Testis (tissue), 5 donors: Measurements from ENCODE around the gene C10orf53. TPM values are rescaled to one million over a fixed set of nuclear protein-coding genes. Genes with fewer than 3 reads are reported as not detected.

Experiments
- DNase-seq: peaks from one replicate; pipeline ENCODE4 v3.0.0-alpha.2; 2019
- H3K27ac ChIP-seq, 2 donors: fragments of 200-600 bp; sonication (generic); one replicate each; pipeline ENCODE4 v1.5.1; 2019
- H3K27me3 ChIP-seq: fragments of 200-600 bp; sonication (generic); one replicate; pipeline ENCODE4 v1.5.1; 2019
- H3K36me3 ChIP-seq: fragments of 200-600 bp; sonication (generic); one replicate; pipeline ENCODE4 v1.5.1; 2017; ENCODE audit warnings: low read depth; ENCODE audit errors: missing control alignments
- H3K4me1 ChIP-seq: fragments of 200-600 bp; sonication (generic); one replicate; pipeline ENCODE4 v1.5.1; 2019
- H3K4me3 ChIP-seq, 2 donors: fragments of 200-600 bp; sonication (generic); one replicate each; pipeline ENCODE4 v1.5.1; 2017 to 2019
- H3K9me3 ChIP-seq: fragments of 200-600 bp; sonication (generic); one replicate; pipeline ENCODE4 v1.5.1; 2017
- CTCF ChIP-seq, 3 experiments: fragments of 450-650 bp in 2 of 3; fragments of 200-600 bp in 1 of 3; sonication (generic) in 1 of 3; IDR thresholded peaks; one replicate each; pipeline ENCODE4 v1.5.1; 2016 to 2019; ENCODE audit warnings: antibody characterized with exemption in 3 of 3, mild to moderate bottlenecking in 2 of 3, moderate library complexity in 1 of 3
- POLR2A ChIP-seq: fragments of 450-650 bp; IDR thresholded peaks from one replicate; pipeline ENCODE4 v1.6.1; 2017; ENCODE audit warnings: antibody characterized with exemption, mild to moderate bottlenecking, moderate library complexity
- WGBS, 2 donors: methylation state at CpG; one replicate each; pipeline ENCODE4 v1.1.5; 2018; 5-methylcytosine and 5-hydroxymethylcytosine counted together
- intact Hi-C: fragments of 100-400 bp; cut with DNase I; formaldehyde crosslinking; loops from one replicate; pipeline ENCODE4 v1.15.1; 2023; ENCODE audit warnings: low total_unique reads
- long read RNA-seq, 2 donors: transcript quantifications; one replicate each; lab custom pipeline, GENCODE V29; 2026
- polyA plus RNA-seq: library from polyadenylated mRNA; stranded (reverse); fragments of 350-450 nt; fragmentation: Illumina TruSeq; extraction: RNeasy Lipid Tissue Mini Kit (QIAGEN cat#74804); gene quantifications from one replicate; pipeline ENCODE4 v1.2.3, GENCODE V29; 2014; ENCODE audit warnings: low read depth, low replicate concordance; ENCODE audit not compliant: insufficient read depth
- total RNA-seq, 2 donors: library from RNA; depleted of rRNA; stranded (reverse); fragments of >200 nt; gene quantifications; one replicate each; pipeline ENCODE4 v1.2.3, GENCODE V29; 2016

The C10orf53 gene
- 10 to 100 TPM; 14.8 to 33.5 TPM for total RNA-seq
- polyA plus RNA-seq, result 139 TPM
- long read RNA-seq, donor 1, result 0 reads
- long read RNA-seq, donor 2, result 0 reads

GRCh38 chr10:49679480-49679893 is at the start of gene C10orf53:
Gene C10orf53 (plus strand): TSS chr10:49679651. CDS start chr10:49679698, 47 bp downstream.
- intact Hi-C loops, result no loop called here
- H3K4me1 ChIP-seq, result no peaks in the 10 kb centered on the region
- peak within 1 kb of the TSS; percentile 4 to 24 for H3K4me3 ChIP-seq
- H3K27ac ChIP-seq, result no peak within 1 kb of the TSS
- TF ChIP-seq CTCF (IDR thresholded peaks at IDR 0.05) (no peak), POLR2A (no peak)
- DNase-seq, result peak; percentile 67
- no peaks in the 10 kb centered on the region for H3K36me3 ChIP-seq
- no peaks in the 10 kb centered on the region for H3K9me3 ChIP-seq
- no peaks in the 10 kb centered on the region for H3K27me3 ChIP-seq
- WGBS, 2 donors, result 0 to 4% methylated on average over 6 to 36 of the region's 36 CpGs

GRCh38 chr10:49631975-49632374 is 47.5 kb upstream of the C10orf53 start:
- intact Hi-C loops, result no loop called here
- Histone ChIP-seq H3K36me3 (no peaks in the 10 kb centered on the region), H3K9me3 (no peaks in the 10 kb centered on the region), H3K27ac (no peak overlapping the region), H3K27me3 (no peaks in the 10 kb centered on the region), H3K4me1 (no peaks in the 10 kb centered on the region), H3K4me3 (no peak overlapping the region)
- TF ChIP-seq POLR2A (no peak), CTCF (IDR thresholded peaks at IDR 0.05) (no peak)
- DNase-seq, result no peak
- 90 to 92% methylated on average over 6 of the region's 6 CpGs for WGBS, 2 donors

- H3K27ac ChIP-seq, result no peak overlapping the region
- no peaks in the 10 kb centered on the region for H3K36me3 ChIP-seq
- H3K4me3 ChIP-seq, result no peak overlapping the region
- WGBS, 2 donors, result 52 to 64% methylated on average over 12 of the region's 12 CpGs
- no peaks in the 10 kb centered on the region for H3K27me3 ChIP-seq
- TF ChIP-seq POLR2A (no peak), CTCF (IDR thresholded peaks at IDR 0.05) (no peak)
- DNase-seq, result no peak
- intact Hi-C loops, result no loop called here
- no peaks in the 10 kb centered on the region for H3K4me1 ChIP-seq
- H3K9me3 ChIP-seq, result no peaks in the 10 kb centered on the region
These were observed 46.8 kb upstream of the C10orf53 start for GRCh38 chr10:49632406-49633317.

GRCh38 chr10:49633327-49634068 is 46.0 kb upstream of the C10orf53 start:
- Histone ChIP-seq H3K27ac (no peak overlapping the region), H3K36me3 (no peaks in the 10 kb centered on the region), H3K27me3 (no peaks in the 10 kb centered on the region), H3K4me3 (no peak overlapping the region), H3K4me1 (no peaks in the 10 kb centered on the region), H3K9me3 (no peaks in the 10 kb centered on the region)
- intact Hi-C loops, result no loop called here
- no peak for DNase-seq
- 56 to 67% methylated on average over 13 of the region's 13 CpGs for WGBS, 2 donors
- TF ChIP-seq POLR2A, result no peak
- TF ChIP-seq CTCF (IDR thresholded peaks at IDR 0.05), result no peak
